ENCODE measurements around the gene LPP. TPM values are rescaled to one million over a fixed set of nuclear protein-coding genes. Genes with fewer than 3 reads are reported as not detected.

The LPP gene
- total RNA-seq, 4 donors from 2014 or later = 1,872 to 3,079 (median 2,300) TPM

- 81% methylated on average over 7 of the region's 7 CpGs for WGBS
- intact Hi-C loops (cut with DNase I) = loop anchor here (5.0 kb wide), 1 partner anchor 36 kb away; no protein-coding TSS in a partner anchor
- H3K27me3 ChIP-seq = no peaks in the 10 kb centered on the region
- H3K9me3 ChIP-seq = no peaks in the 10 kb centered on the region
- peak overlapping the region in 1 of 4 donors; percentile 14 for H3K27ac ChIP-seq (replicated peaks in 1 of 4)
- no peak overlapping the region for H3K4me3 ChIP-seq
- TF ChIP-seq POLR2AphosphoS5 (IDR thresholded peaks at IDR 0.05) (no peak), POLR2A (IDR thresholded peaks at IDR 0.05; ENCODE audit: low read depth) (no peak), EP300 (IDR thresholded peaks at IDR 0.05) (no peak), CTCF (IDR thresholded peaks at IDR 0.05) (no peak)
- DNase-seq (ENCODE audit: extremely low spot score) = peak; percentile 75
- peaks cover 0 to 20% (median 16%) of the 10 kb centered on the region in 4 donors for H3K4me1 ChIP-seq
- no peaks in the 10 kb centered on the region for H3K36me3 ChIP-seq
Observed at GRCh38 chr3:188906236-188906635, 752.3 kb downstream of the LPP start.

DNA sequence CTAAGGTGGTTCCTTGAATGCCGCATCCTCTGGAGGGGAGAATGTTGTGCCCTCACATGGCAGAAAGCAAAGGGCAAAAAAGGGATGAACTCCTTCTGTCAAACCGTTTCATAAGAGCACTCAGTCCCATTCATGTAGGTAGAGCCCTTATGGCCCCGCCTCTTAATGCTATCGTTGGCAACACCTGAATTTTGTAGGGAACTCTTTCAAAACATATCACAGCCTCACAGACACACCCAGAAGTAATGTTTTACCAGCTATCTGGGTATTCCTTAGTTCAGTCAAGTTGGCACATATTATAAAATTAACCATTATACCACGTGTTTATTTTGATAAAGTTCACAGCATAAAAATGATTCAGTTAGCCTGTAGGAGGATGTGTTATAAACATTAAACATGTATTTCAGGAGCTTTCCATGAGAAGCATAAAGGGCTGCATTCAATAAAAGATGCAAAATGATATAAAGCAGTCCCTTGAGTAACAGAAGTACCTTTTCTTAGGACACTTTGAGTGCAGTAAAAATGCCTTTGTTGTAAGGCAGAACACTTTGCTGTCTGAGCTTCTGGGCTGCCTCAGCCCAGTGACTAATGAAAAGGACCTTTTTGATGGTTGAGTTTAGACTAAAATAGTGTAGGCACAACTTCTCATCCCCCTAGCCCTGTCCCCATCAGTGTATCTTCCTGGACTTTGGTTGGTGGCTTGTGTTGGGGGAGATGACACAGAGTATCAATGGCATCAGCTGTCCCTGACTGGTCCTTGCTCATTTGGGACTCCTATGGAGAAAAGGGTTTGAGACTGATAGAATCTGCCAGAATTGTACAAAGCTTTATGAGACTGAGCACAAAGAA is 754.3 kb downstream of the LPP start:
- H3K27ac ChIP-seq (replicated peaks in 1 of 4) = no peak overlapping the region
- no peak for TF ChIP-seq POLR2A (IDR thresholded peaks at IDR 0.05; ENCODE audit: low read depth)
- no peak for TF ChIP-seq CTCF (IDR thresholded peaks at IDR 0.05)
- no peak for TF ChIP-seq POLR2AphosphoS5 (IDR thresholded peaks at IDR 0.05)
- TF ChIP-seq EP300 (IDR thresholded peaks at IDR 0.05) = no peak

DNA sequence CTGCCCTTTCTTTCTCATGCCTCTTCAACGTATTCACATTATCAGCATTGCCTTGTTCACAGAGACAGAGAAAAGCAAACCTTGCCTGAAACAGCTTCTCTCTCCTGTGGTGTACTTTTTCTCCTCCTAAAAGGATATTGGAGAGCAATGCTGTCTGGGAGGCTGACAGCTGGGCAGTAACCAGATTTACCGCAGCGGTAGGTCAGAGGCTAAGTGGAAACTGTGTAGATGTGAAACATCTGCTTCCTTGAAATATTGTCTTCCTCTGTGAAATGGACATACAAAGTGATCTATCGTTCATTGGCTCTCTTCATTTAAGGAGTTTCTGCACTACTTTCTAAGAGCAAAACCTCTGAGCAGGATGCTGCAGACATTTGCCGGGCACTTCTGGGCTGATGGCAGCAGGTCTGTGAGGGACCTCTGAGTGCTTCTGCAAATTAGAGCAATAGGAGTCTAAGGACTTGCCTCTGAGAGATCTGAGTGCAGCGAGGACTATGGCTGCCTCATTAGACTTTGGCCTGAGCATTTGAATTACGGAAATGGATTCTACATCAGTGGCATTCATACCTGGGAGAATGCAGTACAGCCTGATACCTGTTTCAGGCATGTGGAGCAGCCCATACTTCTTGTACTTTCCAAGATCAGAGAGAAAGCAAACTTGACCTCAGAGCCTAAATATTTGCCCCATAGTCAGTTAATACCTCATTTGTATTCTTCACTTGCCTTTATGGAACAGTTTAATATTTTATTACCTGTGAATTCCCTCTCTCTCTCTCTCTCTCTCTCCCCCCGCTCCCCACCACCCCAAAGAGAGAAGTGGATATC is 757.3 kb downstream of the LPP start:
- H3K27ac ChIP-seq (replicated peaks in 1 of 4) = no peak overlapping the region
- H3K4me3 ChIP-seq = no peak overlapping the region
- DNase-seq (ENCODE audit: extremely low spot score) = peak; percentile 64
- no peaks in the 10 kb centered on the region for H3K36me3 ChIP-seq
- no peaks in the 10 kb centered on the region for H3K9me3 ChIP-seq
- WGBS = 81% methylated on average over 8 of the region's 8 CpGs
- peaks cover 0 to 5% (median 1%) of the 10 kb centered on the region in 4 donors for H3K4me1 ChIP-seq
- no peak for TF ChIP-seq CTCF (IDR thresholded peaks at IDR 0.05)
- no peak for TF ChIP-seq EP300 (IDR thresholded peaks at IDR 0.05)
- TF ChIP-seq POLR2AphosphoS5 (IDR thresholded peaks at IDR 0.05) = peak in 1 of 2 donors; percentile 12
- no peak for TF ChIP-seq POLR2A (IDR thresholded peaks at IDR 0.05; ENCODE audit: low read depth)
- intact Hi-C loops (cut with DNase I) = no loop called here
- H3K27me3 ChIP-seq = no peaks in the 10 kb centered on the region

More for the DNA sequence above, 754.3 kb downstream of the LPP start:
- Histone ChIP-seq H3K9me3 (no peaks in the 10 kb centered on the region), H3K4me3 (no peak overlapping the region), H3K36me3 (no peaks in the 10 kb centered on the region), H3K4me1 (peaks cover 0 to 14% (median 10%) of the 10 kb centered on the region in 4 donors), H3K27me3 (no peaks in the 10 kb centered on the region)
- intact Hi-C loops (cut with DNase I) = loop anchor here (5.0 kb wide), 1 partner anchor 34 kb away; no protein-coding TSS in a partner anchor
- DNase-seq (ENCODE audit: extremely low spot score) = no peak
- WGBS = 90% methylated on average over 5 of the region's 5 CpGs

DNA sequence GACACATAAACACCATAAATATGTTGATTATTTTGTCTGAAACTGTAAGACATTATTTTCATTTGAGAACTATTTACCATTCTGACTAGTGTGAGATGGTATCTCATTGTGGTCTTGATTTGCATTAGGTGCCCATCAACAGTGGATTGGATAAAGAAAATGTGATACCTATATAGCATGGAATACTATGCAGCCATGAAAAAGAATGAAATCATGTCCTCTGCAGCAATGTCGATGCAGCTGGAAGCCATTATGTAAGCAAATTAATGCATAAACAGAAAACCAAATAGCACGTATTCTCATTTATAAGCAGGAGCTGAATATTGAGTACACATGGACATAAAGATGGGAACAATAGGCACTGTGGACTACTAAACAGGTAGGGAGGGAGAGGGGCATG is 759.1 kb downstream of the LPP start:
- no peak for TF ChIP-seq POLR2AphosphoS5 (IDR thresholded peaks at IDR 0.05)
- no peak for TF ChIP-seq CTCF (IDR thresholded peaks at IDR 0.05)
- TF ChIP-seq EP300 (IDR thresholded peaks at IDR 0.05) = no peak
- no peak for TF ChIP-seq POLR2A (IDR thresholded peaks at IDR 0.05; ENCODE audit: low read depth)
- 96% methylated on average over 2 of the region's 2 CpGs for WGBS
- no peaks in the 10 kb centered on the region for H3K9me3 ChIP-seq
- intact Hi-C loops (cut with DNase I) = no loop called here
- H3K27ac ChIP-seq (replicated peaks in 1 of 4) = no peak overlapping the region
- H3K4me1 ChIP-seq = no peaks in the 10 kb centered on the region
- no peaks in the 10 kb centered on the region for H3K27me3 ChIP-seq
- DNase-seq (ENCODE audit: extremely low spot score) = no peak
- H3K4me3 ChIP-seq = no peak overlapping the region
- no peaks in the 10 kb centered on the region for H3K36me3 ChIP-seq
